Measurements from ENCODE around the gene LILRA2. TPM values are rescaled to one million over a fixed set of nuclear protein-coding genes. Genes with fewer than 3 reads are reported as not detected.

Gene LILRA2
- total RNA-seq, 1 donor from 2014 or later = not detected

Other genes with a start within 250 kb of the LILRA2 start
- not detected in 2 replicates for gene LILRA4, start 234.6 kb upstream of the LILRA2 start, total RNA-seq
- gene LAIR1, start 208.9 kb upstream of the LILRA2 start, total RNA-seq = not detected in 2 replicates
- gene TTYH1, start 158.3 kb upstream of the LILRA2 start, total RNA-seq = not detected in 2 replicates
- gene LENG8, start 124.6 kb upstream of the LILRA2 start, total RNA-seq = 48.2 and 127 TPM in 2 replicates
- 3.7 and 4.1 TPM in 2 replicates for gene LENG9, start 110.0 kb upstream of the LILRA2 start, total RNA-seq
- 172 and 177 TPM in 2 replicates for gene CDC42EP5, start 100.5 kb upstream of the LILRA2 start, total RNA-seq
- not detected in 2 replicates for gene LAIR2, start 71.0 kb upstream of the LILRA2 start, total RNA-seq
- not detected in 2 replicates for gene LILRA1, start 19.8 kb downstream of the LILRA2 start, total RNA-seq
- gene LILRB1, start 56.7 kb downstream of the LILRA2 start, total RNA-seq = 0.10 and 1.2 TPM in 2 replicates
- not detected in 2 replicates for gene LILRB4, start 89.2 kb downstream of the LILRA2 start, total RNA-seq
- not detected in 2 replicates for gene KIR3DL3, start 150.7 kb downstream of the LILRA2 start, total RNA-seq
- gene KIR2DL3, start 164.7 kb downstream of the LILRA2 start, total RNA-seq = not detected in 2 replicates
- not detected in 2 replicates for gene KIR2DL1, start 196.0 kb downstream of the LILRA2 start, total RNA-seq
- 0.41 TPM in 1 of 2 replicates, not detected in the other for gene KIR2DL4, start 229.8 kb downstream of the LILRA2 start, total RNA-seq
- not detected in 2 replicates for gene KIR3DL1, start 242.7 kb downstream of the LILRA2 start, total RNA-seq

Data from glomerular endothelial cell (primary cell).